H7 (cell line): ENCODE data around the gene NOL4L. TPM values are rescaled to one million over a fixed set of nuclear protein-coding genes. Genes with fewer than 3 reads are reported as not detected.
A peak's percentile ranks its signal among the peaks of the same experiment; 100 is the strongest.
"Not testable (repeated sequence)": the region's sequence is repeated elsewhere in the genome, so short reads cannot be mapped to it uniquely, and the experiment has no call there.

ENCODE experiments used
- DNase-seq: peaks from one replicate; pipeline ENCODE4 v3.0.0; 2012
- H3K27me3 ChIP-seq: 2 replicates; pipeline ENCODE4 v1.6.0; 2011; ENCODE audit warnings: mild to moderate bottlenecking, low read length; ENCODE audit not compliant: control insufficient read depth, insufficient read depth
- H3K36me3 ChIP-seq: replicated peaks from 2 replicates; pipeline ENCODE4 v1.5.1; 2011; ENCODE audit warnings: low read length; ENCODE audit not compliant: control insufficient read depth, insufficient read depth
- H3K4me3 ChIP-seq: 2 replicates; pipeline ENCODE4 v1.5.1; 2011; ENCODE audit warnings: low read depth, mild to moderate bottlenecking, control low read depth, low read length, moderate library complexity; ENCODE audit not compliant: insufficient read depth
- total RNA-seq: library from RNA; depleted of rRNA; stranded (reverse); fragments of >200 nt; shearing (Covaris generic); gene quantifications from 2 replicates; pipeline ENCODE4 v1.2.3, GENCODE V29; 2014

NOL4L gene
- total RNA-seq, 1 experiment from 2014 or later, result 26.6 TPM

DNA sequence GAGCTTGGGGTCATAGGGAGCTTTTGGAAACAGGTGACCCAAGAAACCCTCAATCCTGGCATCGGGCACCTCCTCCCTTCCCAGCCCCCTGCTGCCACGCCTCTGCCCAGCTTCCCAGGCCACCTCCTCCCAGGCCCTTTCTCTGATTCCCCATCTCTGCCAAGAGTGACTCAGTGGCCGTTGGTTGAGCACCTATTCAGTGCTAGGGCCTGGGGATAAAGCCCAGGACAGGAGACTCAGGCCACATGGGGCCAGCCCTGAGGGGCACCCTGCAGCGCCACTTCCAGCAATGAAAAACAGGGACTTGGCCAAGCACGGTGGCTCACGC, 116.9 kb downstream of the NOL4L start:
- DNase-seq, result no peak
- Histone ChIP-seq H3K27me3 (no peaks in the 10 kb centered on the region), H3K36me3 (peaks cover 14% of the 10 kb centered on the region), H3K4me3 (no peak overlapping the region)

DNA sequence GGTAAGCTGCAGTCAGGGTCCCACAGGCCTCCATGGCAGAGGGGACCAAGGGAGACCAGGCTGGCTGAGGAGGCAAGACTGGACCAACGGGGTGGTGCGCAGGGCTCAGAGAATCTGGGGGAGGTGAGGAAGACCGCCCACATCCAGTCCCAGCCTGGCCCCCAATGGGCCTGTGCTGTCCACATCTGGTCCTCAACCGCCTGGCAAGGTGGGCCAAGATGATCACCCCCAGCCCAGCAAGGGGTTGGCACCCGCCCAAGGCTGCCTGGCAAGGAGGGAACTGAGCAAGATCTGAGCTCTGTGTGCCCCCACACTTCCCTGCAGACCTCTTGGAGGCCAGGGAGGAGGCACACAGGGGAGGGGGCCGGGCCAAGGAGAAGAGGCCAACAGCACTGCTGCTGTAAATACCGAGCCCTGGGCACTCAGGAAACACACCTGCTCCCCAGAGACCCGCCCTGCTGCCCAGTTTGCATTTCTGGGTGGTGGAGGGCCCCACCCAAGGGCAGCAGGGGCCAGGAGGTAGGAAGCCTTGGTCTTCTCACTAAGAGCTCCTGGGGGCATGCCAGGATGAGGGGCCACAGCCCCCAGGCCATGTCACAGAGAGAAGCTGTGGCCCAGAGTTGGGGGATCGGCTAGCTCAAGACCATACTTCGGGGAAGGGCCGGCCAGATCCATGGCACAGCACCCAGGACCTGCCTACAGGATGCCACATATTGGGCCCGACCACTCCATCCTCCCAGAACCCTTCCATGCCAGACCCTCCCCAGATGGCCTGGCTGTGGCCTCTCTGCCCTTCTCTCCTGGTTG, 117.4 kb downstream of the NOL4L start:
- H3K36me3 ChIP-seq, result peaks cover 12% of the 10 kb centered on the region
- no peaks in the 10 kb centered on the region for H3K27me3 ChIP-seq
- no peak overlapping the region for H3K4me3 ChIP-seq
- DNase-seq, result no peak

DNA sequence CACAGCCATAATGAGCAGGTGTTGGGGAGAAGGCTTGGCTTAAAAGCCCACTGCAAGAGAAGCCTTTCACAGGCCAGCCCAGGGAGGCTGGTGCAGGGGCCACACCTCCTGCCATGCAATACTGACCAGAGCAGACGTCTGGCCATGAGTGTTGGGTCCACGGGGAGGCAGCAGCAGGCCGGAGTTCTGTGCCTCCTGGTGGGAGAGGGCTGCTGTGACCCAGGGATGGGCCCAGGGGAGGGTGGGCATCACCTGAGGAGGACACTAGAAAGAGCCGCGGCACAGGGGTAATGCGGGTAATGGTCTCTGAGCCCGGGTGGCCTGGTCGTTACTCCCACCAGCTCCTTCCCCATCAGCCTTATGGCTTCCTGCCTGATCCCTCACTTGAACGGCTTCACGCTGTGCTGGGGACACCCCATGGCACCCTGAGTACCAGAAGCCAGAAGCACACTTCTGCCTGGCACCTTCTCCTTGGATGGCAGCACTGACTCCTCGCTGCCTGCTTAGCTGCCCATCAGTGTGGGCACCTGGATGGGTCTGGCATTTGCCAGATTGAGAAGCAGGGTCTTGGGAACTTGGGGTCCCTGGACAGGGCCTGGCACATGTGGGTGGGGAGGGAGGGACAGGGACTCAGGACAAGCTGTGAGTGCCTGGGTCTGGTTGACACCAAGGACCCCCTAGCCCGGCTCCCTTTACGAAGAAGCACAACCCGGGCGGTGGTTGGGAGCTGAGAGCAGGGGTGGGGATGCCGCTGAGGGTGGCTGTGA, 118.2 kb downstream of the NOL4L start:
- Histone ChIP-seq H3K4me3 (no peak overlapping the region), H3K27me3 (no peaks in the 10 kb centered on the region), H3K36me3 (peaks cover 4% of the 10 kb centered on the region)
- no peak for DNase-seq

DNA sequence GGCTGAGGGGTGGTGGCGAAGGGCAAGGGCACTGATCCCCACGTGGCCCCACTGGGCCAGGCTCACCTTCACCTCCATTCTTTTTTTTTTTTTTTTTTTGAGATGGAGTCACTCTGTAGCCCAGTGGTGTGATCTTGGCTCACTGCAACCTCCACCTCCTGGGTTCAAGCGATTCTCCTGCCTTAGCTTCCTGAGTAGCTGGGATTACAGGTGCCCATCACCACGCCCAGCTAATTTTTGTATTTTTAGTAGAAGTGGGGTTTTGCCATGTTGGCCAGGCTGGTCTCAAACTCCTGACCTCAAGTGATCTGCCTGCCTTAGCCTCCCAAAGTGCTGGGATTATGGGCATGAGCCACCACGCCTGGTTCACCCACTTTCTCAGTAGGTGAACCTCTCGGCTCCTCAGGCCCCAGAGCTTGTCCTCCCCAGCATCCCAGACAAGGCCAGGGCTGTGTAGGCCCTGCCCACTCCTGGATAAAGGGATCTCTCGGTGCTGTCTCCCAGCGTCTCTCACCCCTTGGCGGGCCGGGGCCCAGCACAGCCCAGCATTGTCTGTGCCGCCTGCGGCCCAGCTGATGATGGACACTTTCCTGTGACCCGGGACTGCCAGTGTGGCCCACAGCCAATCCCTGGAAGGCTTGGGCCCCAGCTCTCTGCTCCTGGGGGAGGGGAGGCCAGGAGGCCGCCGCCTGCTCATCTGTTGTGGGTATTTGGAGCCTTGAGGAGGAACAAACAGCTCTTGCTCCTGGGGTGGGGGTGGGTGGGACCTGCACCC, 119.0 kb downstream of the NOL4L start:
- H3K27me3 ChIP-seq, H3K4me3 ChIP-seq, H3K36me3 ChIP-seq: not testable (repeated sequence)
- peak; percentile 76 for DNase-seq

DNA sequence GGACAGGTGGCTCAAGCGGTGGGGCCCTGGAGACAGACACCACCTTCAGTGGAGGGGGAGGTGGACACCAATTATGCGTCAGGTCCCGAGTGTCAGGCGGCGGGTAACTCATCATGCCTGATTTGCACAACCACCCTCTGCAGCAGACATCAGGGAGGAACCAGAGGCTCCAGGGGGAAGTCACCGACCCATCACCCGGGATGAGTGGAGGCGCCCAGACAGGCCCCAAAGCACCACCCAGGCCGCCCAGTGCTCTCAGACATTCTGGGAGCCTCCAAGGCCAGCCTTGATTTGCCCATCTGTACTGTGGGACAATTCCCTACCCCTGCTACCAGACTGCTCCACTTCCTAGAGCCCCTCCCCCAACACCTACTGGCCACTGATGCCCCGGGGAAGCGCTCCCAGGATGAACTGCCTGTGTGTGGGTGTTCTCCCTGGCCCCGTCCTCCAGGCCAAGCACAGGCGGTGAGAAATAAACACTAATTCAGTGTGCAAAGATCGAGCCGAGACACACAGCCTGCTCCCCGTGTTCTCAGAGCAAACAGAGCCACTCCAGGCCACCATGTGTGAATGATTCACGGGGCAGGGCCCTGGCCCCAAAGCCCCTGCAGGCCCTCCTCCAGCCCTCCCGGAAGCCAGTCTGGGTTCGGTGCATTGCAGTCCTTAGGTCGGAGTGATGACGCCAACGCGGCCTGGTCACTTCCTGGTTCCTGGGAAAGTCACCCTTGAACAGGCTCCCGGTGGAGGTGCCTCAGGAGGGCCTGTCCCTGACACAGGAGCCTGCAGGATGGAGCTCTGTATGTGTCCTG, 119.8 kb downstream of the NOL4L start:
- Histone ChIP-seq H3K4me3 (no peak overlapping the region), H3K27me3 (no peaks in the 10 kb centered on the region), H3K36me3 (peaks cover 2% of the 10 kb centered on the region)
- DNase-seq, result peak; percentile 71

DNA sequence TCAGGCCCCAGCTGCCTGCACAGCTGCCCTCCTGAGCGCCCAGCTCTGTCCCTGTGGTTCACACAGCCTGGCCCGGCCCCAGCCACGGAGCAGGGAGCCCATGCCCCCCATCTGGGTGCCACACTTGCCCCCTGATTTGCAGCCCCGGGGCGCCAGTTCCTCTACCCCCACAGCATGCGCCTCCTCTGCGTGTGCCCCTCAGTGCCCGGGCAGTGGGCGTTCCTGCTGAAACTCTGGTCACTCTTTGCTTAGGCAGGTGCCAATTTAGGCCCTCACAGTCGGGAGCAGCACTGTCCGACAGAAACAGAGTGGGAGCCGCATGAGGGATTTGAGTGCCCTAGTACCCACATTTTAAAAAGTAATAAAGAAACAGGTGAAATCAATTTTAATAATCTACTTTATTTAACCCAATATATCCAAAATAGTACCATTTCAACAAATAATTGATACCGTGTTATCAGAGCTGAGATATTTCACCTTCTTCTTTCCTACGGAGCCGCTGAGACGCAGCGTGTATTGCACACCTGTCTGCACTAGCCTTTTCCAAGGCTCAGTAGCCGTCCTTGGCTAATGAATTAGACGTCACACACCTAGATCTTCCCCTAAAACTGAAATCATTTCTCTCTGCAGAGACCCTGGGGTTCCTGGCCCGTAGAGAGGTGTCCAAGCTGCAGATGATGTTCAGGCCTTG, 120.6 kb downstream of the NOL4L start:
- no peaks in the 10 kb centered on the region for H3K27me3 ChIP-seq
- no peak overlapping the region for H3K4me3 ChIP-seq
- no peak for DNase-seq
- no peaks in the 10 kb centered on the region; the same call in 1 of the 2 replicates for H3K36me3 ChIP-seq

DNA sequence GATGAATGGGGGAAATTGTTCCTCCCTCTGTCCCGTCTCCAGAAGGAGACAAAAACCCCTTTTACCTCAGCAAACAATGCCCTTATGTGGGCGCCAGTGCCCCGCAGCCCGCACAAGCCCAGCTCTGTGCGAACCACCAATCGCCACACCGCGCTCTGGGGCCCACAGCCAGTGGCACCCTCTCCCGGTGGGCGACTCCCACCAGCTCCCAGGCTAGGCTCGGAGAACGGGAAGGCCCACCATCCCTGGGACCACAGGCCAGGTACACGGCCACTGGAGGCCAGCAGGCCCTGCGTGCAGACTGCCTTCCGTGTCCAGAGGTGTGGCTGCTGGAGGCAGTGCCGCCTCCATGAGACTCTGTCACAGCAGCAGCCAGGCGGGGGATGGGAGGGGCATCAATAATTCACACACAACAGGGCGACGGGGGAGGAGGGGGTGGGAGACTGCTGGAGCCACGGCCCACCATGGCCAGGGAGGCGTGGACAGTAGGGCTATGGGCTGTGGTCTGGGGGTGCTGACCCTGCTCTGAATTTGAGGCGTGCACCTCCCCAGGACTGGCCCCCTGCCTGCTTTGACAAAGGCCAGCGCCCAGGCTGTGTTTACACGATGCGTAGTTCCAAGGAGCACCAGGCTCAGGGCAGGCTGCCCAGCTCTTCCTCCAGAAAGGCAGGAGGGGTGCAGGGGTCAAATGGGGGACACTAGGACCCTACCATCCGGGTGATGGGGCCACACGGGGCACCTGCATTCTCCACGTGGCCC, 121.3 kb downstream of the NOL4L start:
- H3K4me3 ChIP-seq, result no peak overlapping the region
- no peaks in the 10 kb centered on the region for H3K27me3 ChIP-seq
- H3K36me3 ChIP-seq, result no peaks in the 10 kb centered on the region; the same call in 1 of the 2 replicates
- DNase-seq, result peak; percentile 88

DNA sequence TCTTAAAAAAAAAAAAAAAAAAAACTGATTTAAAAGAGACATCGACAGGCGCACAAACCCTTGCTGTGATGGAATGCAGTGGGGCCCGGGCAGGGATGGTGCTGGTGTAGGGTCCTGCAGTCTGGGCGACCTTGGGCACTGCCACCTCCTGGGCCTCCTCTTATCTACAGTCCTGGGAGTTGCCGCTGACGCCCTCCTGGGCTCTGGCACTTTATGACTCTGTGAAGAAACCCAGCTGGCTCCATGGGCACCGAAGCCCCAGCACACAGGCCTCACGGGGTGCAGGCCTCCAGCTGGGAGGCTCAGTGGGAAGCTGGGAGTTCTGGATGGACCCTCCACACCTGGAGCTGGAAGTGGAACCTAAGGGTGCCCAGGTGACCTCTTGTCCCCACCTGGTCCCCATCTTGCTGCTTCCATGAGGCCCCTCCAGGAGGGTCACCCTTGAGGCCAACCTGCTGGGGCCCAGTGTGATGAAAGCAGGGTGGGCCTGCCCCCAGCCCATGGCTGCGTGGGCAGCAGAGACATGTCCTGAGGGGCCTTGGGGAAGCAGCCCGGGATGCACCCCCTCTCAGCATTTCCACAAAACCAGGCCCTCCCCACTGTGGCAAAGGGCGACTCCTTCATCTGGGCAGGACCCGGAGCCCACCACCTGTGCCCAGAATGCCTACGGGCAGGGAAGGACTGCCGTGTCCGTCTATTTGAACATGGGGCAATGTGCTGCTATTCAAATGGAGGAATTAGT, 122.1 kb downstream of the NOL4L start:
- H3K36me3 ChIP-seq, result no peaks in the 10 kb centered on the region; the same call in 1 of the 2 replicates
- H3K4me3 ChIP-seq, result no peak overlapping the region
- H3K27me3 ChIP-seq, result no peaks in the 10 kb centered on the region
- no peak for DNase-seq

DNA sequence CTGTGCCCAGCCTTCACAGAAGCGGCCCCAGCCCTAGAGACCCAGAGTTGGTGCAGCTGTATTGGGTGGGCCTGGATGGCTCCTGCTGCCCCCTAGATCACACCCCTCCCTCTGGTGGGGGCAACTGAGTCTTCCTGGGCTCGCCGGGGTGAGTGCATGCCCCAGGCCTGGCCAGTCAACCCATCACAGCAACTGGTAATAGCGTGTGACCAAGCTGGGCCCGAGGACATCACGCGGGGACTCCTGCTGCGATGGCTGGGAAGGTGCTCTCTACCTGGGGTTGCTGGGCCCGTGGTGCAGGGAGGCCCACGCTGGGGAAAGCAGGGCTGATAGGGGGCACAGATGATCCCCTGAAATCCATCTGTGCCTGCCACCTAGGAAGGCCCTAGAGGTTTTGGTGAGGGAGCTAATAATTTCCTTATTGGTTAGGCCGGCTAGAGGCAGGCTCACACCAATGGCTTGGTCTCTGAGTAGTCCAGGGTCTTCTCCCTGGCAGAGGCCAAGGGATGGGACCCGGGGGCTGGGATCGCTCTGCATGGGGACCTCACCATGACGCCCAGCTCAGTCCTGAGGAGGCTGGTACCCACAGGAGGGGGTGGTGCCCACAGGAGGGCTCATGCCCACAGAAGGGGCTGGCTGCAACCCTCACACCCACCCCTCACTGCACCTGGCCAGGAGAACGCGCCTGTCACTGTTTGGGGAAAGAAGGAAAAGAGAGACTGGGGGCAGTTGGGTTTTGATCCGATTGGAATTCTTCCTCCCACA, 123.1 kb downstream of the NOL4L start:
- H3K36me3 ChIP-seq, result no peaks in the 10 kb centered on the region; the same call in 1 of the 2 replicates
- no peaks in the 10 kb centered on the region for H3K27me3 ChIP-seq
- H3K4me3 ChIP-seq, result no peak overlapping the region
- DNase-seq, result no peak

DNA sequence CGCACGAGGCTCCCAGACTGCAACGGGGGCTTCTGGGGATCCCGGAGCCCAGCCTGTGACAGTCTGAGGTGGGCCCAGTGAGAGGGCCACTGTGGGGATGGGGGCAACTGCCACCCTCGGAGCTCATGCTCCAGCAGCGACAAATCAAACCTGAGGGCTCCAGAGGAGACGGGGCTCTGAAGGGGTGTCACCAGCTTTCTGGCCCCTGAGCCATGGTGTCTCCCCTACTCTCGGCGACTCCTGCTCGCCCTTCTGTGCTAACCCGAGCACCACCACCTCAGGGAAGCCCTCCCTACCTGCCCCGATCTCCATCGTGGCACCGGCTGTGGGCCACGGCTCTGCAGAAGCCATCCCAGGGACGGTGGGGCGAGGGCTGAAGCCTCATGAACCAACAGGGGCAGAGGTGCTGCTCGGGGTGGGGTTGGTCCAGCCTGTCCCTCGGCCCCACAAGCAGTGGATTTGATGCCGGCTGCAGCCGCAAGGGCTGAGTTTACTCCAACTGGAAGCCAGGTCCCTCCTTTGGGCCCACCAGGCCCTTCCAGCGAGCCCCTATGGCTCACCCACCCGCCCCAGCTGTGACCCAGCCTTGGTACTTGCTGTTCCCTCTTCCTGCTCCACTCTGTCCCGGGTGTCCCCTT, 124.3 kb downstream of the NOL4L start:
- Histone ChIP-seq H3K27me3 (no peaks in the 10 kb centered on the region), H3K4me3 (no peak overlapping the region), H3K36me3 (peaks cover under 1% of the 10 kb centered on the region)
- DNase-seq, result peak; percentile 68

DNA sequence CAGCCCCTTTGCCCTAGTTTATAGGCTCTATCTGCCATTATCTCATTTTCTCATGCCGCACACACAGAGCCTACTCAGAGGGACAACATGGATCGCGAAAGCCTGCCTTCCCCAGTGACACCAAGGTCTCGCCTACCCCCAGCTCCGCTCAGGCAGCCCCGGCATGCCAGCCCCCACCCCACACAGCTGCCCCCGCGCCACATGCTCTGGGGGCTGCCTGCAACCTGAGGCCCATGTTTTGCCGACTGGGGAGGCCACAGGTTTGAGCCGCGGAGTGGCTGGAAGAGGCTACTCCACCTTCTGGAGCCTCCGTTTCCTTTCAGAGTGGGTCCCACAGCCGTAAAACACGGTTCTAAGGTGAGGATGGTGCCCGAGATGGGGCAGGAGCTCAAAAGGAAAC, 124.9 kb downstream of the NOL4L start:
- Histone ChIP-seq H3K4me3 (no peak overlapping the region), H3K36me3 (peaks cover 5% of the 10 kb centered on the region), H3K27me3 (no peaks in the 10 kb centered on the region)
- peak; percentile 69 for DNase-seq

DNA sequence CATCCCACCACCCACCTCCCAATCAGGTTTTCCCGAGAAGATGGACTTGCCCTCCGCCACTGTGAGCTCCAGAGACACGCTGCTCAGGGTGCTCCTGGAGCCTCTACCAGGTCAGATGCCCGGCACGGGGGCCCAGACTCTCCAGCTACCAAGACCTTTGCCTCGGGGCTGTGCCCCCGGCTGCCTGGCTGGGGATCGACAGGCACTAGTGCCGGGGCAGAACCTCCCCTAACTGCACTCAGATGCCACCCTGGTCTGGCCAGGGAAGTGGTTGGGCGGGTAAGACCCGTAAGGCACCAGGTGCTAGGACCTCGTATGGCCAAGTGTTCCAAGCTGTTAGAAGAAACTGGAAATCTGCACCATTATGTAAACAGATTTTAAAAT, 126.3 kb downstream of the NOL4L start:
- Histone ChIP-seq H3K36me3 (peaks cover 13% of the 10 kb centered on the region), H3K4me3 (no peak overlapping the region), H3K27me3 (no peaks in the 10 kb centered on the region)
- DNase-seq, result no peak
